WTC11 (cell line): ENCODE results near the gene CENPK. TPM values are rescaled to one million over a fixed set of nuclear protein-coding genes. Genes with fewer than 3 reads are reported as not detected.
"Not testable (repeated sequence)": the region's sequence is repeated elsewhere in the genome, so short reads cannot be mapped to it uniquely, and the experiment has no call there.

Experiments
- ATAC-seq: fragments of 200-7000 bp; cut with Tn5 transposase; 2 replicates; pipeline ENCODE4 v1.10.0; 2021; ENCODE audit warnings: mild to moderate bottlenecking, moderate library complexity
- CTCF ChIA-PET: fragments of 300-600 bp; sonication (Branson Sonifier 250); formaldehyde crosslinking; loops from one replicate; lab custom pipeline; 2021; ENCODE audit warnings: antibody characterized with exemption; lab: Charles Lee
- POLR2A ChIA-PET: fragments of 350-600 bp; sonication (Branson Sonifier 250); formaldehyde crosslinking; loops from one replicate; lab custom pipeline; 2021; ENCODE audit warnings: antibody characterized with exemption; lab: Charles Lee
- DNase-seq: peaks from one replicate; pipeline ENCODE4 v3.0.0; 2021; ENCODE audit warnings: low spot score
- H3K27ac Mint-ChIP-seq: 2 replicates; pipeline ENCODE4 v1.8.0; 2021; ENCODE audit warnings: mixed read lengths
- H3K27me3 Mint-ChIP-seq: 2 replicates; pipeline ENCODE4 v1.8.0; 2021; ENCODE audit warnings: low read depth, mild to moderate bottlenecking, moderate library complexity, mixed read lengths
- H3K36me3 Mint-ChIP-seq: 2 replicates; pipeline ENCODE4 v1.8.0; 2021; ENCODE audit warnings: mixed read lengths
- H3K4me1 Mint-ChIP-seq: 2 replicates; pipeline ENCODE4 v1.8.0; 2022; ENCODE audit warnings: mixed read lengths
- H3K4me3 Mint-ChIP-seq: 2 replicates; pipeline ENCODE4 v1.8.0; 2021; ENCODE audit warnings: mild to moderate bottlenecking, moderate library complexity, mixed read lengths
- H3K9me3 Mint-ChIP-seq: 2 replicates; pipeline ENCODE4 v1.8.0; 2021; ENCODE audit warnings: mixed read lengths
- ATF2 ChIP-seq: sonication (generic); formaldehyde crosslinking; IDR thresholded peaks from 2 replicates; pipeline ENCODE4 v1.8.1; 2022; ENCODE audit warnings: low read depth, missing genetic modification reagents, borderline replicate concordance
- CREB1 ChIP-seq: sonication (generic); formaldehyde crosslinking; IDR thresholded peaks from 2 replicates; pipeline ENCODE4 v1.8.0; 2023; ENCODE audit warnings: mild to moderate bottlenecking, missing genetic modification reagents
- CTCF ChIP-seq: fragments of 200-600 bp; IDR thresholded peaks from 2 replicates; pipeline ENCODE4 v1.8.0; 2022; ENCODE audit warnings: antibody characterized with exemption
- EMX1 ChIP-seq: fragments of 250-450 bp; sonication (Bioruptor Pico); IDR thresholded peaks from 2 replicates; pipeline ENCODE4 v1.8.0; 2021; ENCODE audit warnings: mild to moderate bottlenecking
- ERG ChIP-seq: fragments of 250-450 bp; sonication (Bioruptor Pico); IDR thresholded peaks from 2 replicates; pipeline ENCODE4 v1.8.0; 2021; ENCODE audit warnings: mild to moderate bottlenecking
- ESRRA ChIP-seq: sonication (generic); formaldehyde crosslinking; IDR thresholded peaks from 2 replicates; pipeline ENCODE4 v1.8.1; 2022; ENCODE audit warnings: mild to moderate bottlenecking, missing genetic modification reagents, borderline replicate concordance
- ETV6 ChIP-seq: sonication (generic); formaldehyde crosslinking; IDR thresholded peaks from 2 replicates; pipeline ENCODE4 v1.8.1; 2022; ENCODE audit warnings: mild to moderate bottlenecking, missing genetic modification reagents
- FOXJ3 ChIP-seq: sonication (generic); formaldehyde crosslinking; IDR thresholded peaks from 2 replicates; pipeline ENCODE4 v1.9.0; 2021; ENCODE audit warnings: missing genetic modification reagents, mild to moderate bottlenecking, borderline replicate concordance
- IRF1 ChIP-seq: sonication (generic); formaldehyde crosslinking; IDR thresholded peaks from 2 replicates; pipeline ENCODE4 v1.8.0; 2023; ENCODE audit warnings: missing genetic modification reagents
- IRF2 ChIP-seq: sonication (generic); formaldehyde crosslinking; IDR thresholded peaks from 2 replicates; pipeline ENCODE4 v1.8.0; 2022; ENCODE audit warnings: low read depth, missing genetic modification reagents, borderline replicate concordance
- KAT7 ChIP-seq: sonication (generic); formaldehyde crosslinking; IDR thresholded peaks from 2 replicates; pipeline ENCODE4 v1.8.1; 2023; ENCODE audit warnings: missing genetic modification reagents, mild to moderate bottlenecking, borderline replicate concordance
- NFATC4 ChIP-seq: fragments of 250-450 bp; sonication (Bioruptor Pico); IDR thresholded peaks from 2 replicates; pipeline ENCODE4 v1.9.0; 2021; ENCODE audit warnings: mild to moderate bottlenecking
- NR3C1 ChIP-seq: sonication (generic); formaldehyde crosslinking; conservative IDR thresholded peaks from 2 replicates; pipeline ENCODE4 v1.8.1; 2023; ENCODE audit warnings: low read depth, mild to moderate bottlenecking, missing genetic modification reagents
- PRDM15 ChIP-seq: sonication (generic); formaldehyde crosslinking; IDR thresholded peaks from 2 replicates; pipeline ENCODE4 v1.8.0; 2022; ENCODE audit warnings: missing genetic modification reagents
- SMAD4 ChIP-seq: sonication (generic); formaldehyde crosslinking; IDR thresholded peaks from 2 replicates; pipeline ENCODE4 v1.8.0; 2022; ENCODE audit warnings: mild to moderate bottlenecking, missing genetic modification reagents
- ZNF232 ChIP-seq: sonication (generic); formaldehyde crosslinking; IDR thresholded peaks from 2 replicates; pipeline ENCODE4 v1.8.0; 2022; ENCODE audit warnings: mild to moderate bottlenecking, missing genetic modification reagents
- total RNA-seq: library from RNA; stranded (reverse); gene quantifications from 3 replicates; pipeline ENCODE4 v1.2.3, GENCODE V29; 2021

CENPK gene
- total RNA-seq, 1 experiment from 2014 or later: 37.5 TPM

DNA sequence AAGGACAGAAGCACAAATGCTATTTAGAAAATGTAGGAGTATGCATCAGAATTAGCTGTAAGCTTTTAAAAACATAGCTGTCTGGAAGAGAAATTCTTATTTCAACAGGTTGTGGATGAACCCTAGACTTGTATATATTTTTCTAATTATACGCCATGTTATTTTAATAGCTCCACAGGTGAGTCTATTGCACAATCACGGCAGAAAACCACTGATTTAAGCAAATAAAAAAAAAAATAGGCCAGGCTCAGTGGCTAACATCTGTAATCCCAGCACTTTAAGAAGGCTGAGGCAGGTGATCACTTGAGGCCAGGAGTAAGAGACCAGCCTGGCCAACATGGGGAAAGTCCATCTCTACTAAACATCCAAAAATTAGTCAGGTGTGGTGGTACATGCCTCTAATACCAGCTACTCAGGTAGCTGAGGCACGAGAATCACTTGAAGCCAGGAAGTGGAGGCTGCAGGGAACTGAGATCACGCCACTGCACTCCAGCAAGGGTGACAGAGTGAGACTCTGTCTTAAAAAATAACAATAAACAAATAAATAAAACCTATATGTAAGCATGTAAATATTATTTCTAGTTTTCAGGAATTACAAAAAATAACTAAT is 49.4 kb upstream of the CENPK start:
- H3K36me3 Mint-ChIP-seq: peaks cover 30% of the 10 kb centered on the region
- DNase-seq (no peak), ATAC-seq (no peak)
- H3K9me3 Mint-ChIP-seq: no peaks in the 10 kb centered on the region
- H3K4me3 Mint-ChIP-seq: no peak overlapping the region
- no peak overlapping the region for H3K27ac Mint-ChIP-seq
- H3K4me1 Mint-ChIP-seq: no peaks in the 10 kb centered on the region
- TF ChIP-seq EMX1 (CRISPR knock-in tag) (no peak), IRF1 (CRISPR knock-in tag) (no peak), SMAD4 (CRISPR knock-in tag) (no peak), CTCF (no peak), FOXJ3 (CRISPR knock-in tag) (no peak), ZNF232 (CRISPR knock-in tag) (no peak), CREB1 (CRISPR knock-in tag) (no peak), NR3C1 (CRISPR knock-in tag) (no peak), ERG (CRISPR knock-in tag) (no peak), KAT7 (CRISPR knock-in tag) (no peak)
- TF ChIP-seq, all 79 proteins: peak for 0
- H3K27me3 Mint-ChIP-seq: no peaks in the 10 kb centered on the region
- POLR2A ChIA-PET: no interaction called here
- CTCF ChIA-PET: no interaction called here

- no peak for DNase-seq
- POLR2A ChIA-PET: interaction anchor here (0.5 kb wide), 1 partner anchor 52 kb away, joined by 3 read pairs; no protein-coding TSS in a partner anchor
These were observed 48.6 kb upstream of the CENPK start for GRCh38 chr5:65611524-65611923.

DNA sequence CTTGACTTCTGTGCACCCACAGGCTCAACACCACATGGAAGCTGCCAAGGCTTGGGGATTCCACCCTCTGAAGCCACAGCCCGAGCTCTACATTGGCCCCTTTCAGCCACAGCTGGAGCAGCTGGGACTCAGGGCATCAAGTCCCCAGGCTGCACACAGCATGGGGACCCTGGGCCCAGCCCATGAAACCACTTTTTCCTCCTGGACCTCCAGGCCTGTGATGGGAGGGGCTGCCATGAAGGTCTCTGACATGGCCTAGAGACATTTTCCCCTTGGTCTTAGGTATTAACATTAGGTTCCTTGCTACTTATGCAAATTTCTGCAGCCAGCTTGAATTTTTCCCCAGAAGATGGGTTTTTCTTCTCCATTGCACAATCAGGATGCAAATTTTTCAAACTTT is 38.8 kb upstream of the CENPK start:
- H3K4me3 Mint-ChIP-seq, H3K27ac Mint-ChIP-seq, POLR2A ChIA-PET, CTCF ChIA-PET, H3K4me1 Mint-ChIP-seq, ATAC-seq, DNase-seq, H3K27me3 Mint-ChIP-seq: not testable (repeated sequence)
- peaks cover 39% of the 10 kb centered on the region for H3K9me3 Mint-ChIP-seq
- H3K36me3 Mint-ChIP-seq: peaks cover 56% of the 10 kb centered on the region

More at GRCh38 chr5:65611524-65611923, 48.6 kb upstream of the CENPK start:
- no peak overlapping the region for H3K4me3 Mint-ChIP-seq
- CTCF ChIA-PET: no interaction called here
- H3K27me3 Mint-ChIP-seq: no peaks in the 10 kb centered on the region
- TF ChIP-seq ETV6 (CRISPR knock-in tag) (no peak), ESRRA (CRISPR knock-in tag) (no peak), NFATC4 (no peak)
- no peaks in the 10 kb centered on the region for H3K4me1 Mint-ChIP-seq
- no peak for ATAC-seq
- H3K36me3 Mint-ChIP-seq: peaks cover 34% of the 10 kb centered on the region
- H3K27ac Mint-ChIP-seq: peak overlapping the region; percentile 35; the same call in 1 of the 2 replicates
- H3K9me3 Mint-ChIP-seq: no peaks in the 10 kb centered on the region

DNA sequence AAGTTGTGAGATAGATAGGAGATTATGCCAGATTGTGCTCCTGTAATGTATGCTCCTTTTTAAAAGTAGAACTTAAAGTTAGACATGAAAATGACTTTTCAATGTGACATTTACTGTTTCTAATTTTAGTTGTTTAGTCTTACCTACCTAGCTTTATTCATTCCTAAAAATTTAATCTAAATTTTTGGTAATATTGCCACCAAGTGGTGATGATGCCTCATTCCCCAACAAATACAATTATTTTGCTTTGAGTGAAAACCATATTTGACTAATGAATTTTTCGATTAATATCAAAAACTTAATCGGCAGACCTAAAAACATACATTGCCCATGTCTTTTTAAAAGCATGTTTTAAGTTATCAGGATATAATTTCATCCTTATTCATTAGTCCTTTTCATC is 25.7 kb upstream of the CENPK start:
- ChIA-PET POLR2A (no interaction called here), CTCF (no interaction called here)
- Mint-ChIP-seq H3K27ac (no peak overlapping the region), H3K36me3 (peaks cover 32% of the 10 kb centered on the region), H3K4me1 (no peaks in the 10 kb centered on the region), H3K27me3 (no peaks in the 10 kb centered on the region), H3K9me3 (no peaks in the 10 kb centered on the region), H3K4me3 (no peak overlapping the region)
- DNase-seq (no peak), ATAC-seq (no peak)
- TF ChIP-seq ATF2 (CRISPR knock-in tag): no peak
- TF ChIP-seq IRF2: no peak
- TF ChIP-seq PRDM15 (CRISPR knock-in tag): no peak
